Bronchial epithelial cell (primary cell): ENCODE measurements around the gene USP13. TPM values are rescaled to one million over a fixed set of nuclear protein-coding genes. Genes with fewer than 3 reads are reported as not detected.

Experiments
- DNase-seq: peaks from one replicate; pipeline ENCODE4 v3.0.0-alpha.2; 2010; ENCODE audit warnings: low read depth
- FAIRE-seq: peaks from 2 replicates; lab custom pipeline; 2011; peaks lifted over from hg19 to GRCh38; lab: Jason Lieb, UNC
- H3K27me3 ChIP-seq: 2 replicates; pipeline ENCODE4 v1.5.1; 2011; ENCODE audit warnings: low read length; ENCODE audit not compliant: control insufficient read depth, insufficient read depth
- H3K36me3 ChIP-seq: 2 replicates; pipeline ENCODE4 v1.5.1; 2011; ENCODE audit warnings: low read length; ENCODE audit not compliant: control insufficient read depth, insufficient read depth
- H3K4me3 ChIP-seq: 2 replicates; pipeline ENCODE4 v1.5.1; 2011; ENCODE audit warnings: mild to moderate bottlenecking, low read depth, low read length, control low read depth
- CTCF ChIP-seq: IDR thresholded peaks from 2 replicates; pipeline ENCODE4 v1.5.1; 2011; ENCODE audit warnings: mild to moderate bottlenecking, moderate library complexity, low read length, control low read depth, inconsistent platforms; ENCODE audit not compliant: insufficient read depth, severe bottlenecking
- total RNA-seq: library from RNA; depleted of rRNA; stranded (reverse); fragments of >200 nt; gene quantifications from 2 replicates; pipeline ENCODE4 v1.2.1, GENCODE V29; 2014

Gene USP13
- total RNA-seq, 1 donor from 2014 or later: 0.79 TPM

GRCh38 chr3:179651687-179652446 lies 973 bp upstream of the USP13 start:
- DNase-seq: no peak
- no peak for TF ChIP-seq CTCF
- Histone ChIP-seq H3K36me3 (no peaks in the 10 kb centered on the region), H3K4me3 (peak overlapping the region; percentile 88), H3K27me3 (no peaks in the 10 kb centered on the region)
- FAIRE-seq: no peak

GRCh38 chr3:179653096-179653797 lies 407 bp downstream of the USP13 start:
- H3K36me3 ChIP-seq: no peaks in the 10 kb centered on the region
- peak overlapping the region; percentile 88 for H3K4me3 ChIP-seq
- DNase-seq (peak; percentile 63), FAIRE-seq (no peak)
- no peaks in the 10 kb centered on the region for H3K27me3 ChIP-seq
- TF ChIP-seq CTCF: no peak

- no peaks in the 10 kb centered on the region for H3K36me3 ChIP-seq
- H3K4me3 ChIP-seq: no peak overlapping the region
- DNase-seq (no peak), FAIRE-seq (no peak)
- no peaks in the 10 kb centered on the region for H3K27me3 ChIP-seq
- no peak for TF ChIP-seq CTCF
Observed at GRCh38 chr3:179655236-179655635, 2.4 kb downstream of the USP13 start.

GRCh38 chr3:179658606-179659005 lies 5.8 kb downstream of the USP13 start:
- no peak for TF ChIP-seq CTCF

GRCh38 chr3:179660872-179661271 lies 8.0 kb downstream of the USP13 start:
- FAIRE-seq (no peak), DNase-seq (no peak)
- Histone ChIP-seq H3K27me3 (no peaks in the 10 kb centered on the region), H3K4me3 (no peak overlapping the region), H3K36me3 (no peaks in the 10 kb centered on the region)
- no peak for TF ChIP-seq CTCF

More at GRCh38 chr3:179658606-179659005, 5.8 kb downstream of the USP13 start:
- Histone ChIP-seq H3K27me3 (no peaks in the 10 kb centered on the region), H3K4me3 (no peak overlapping the region), H3K36me3 (no peaks in the 10 kb centered on the region)
- no peak for FAIRE-seq
- no peak for DNase-seq
